Common myeloid progenitor, CD34-positive (primary cell): ENCODE data around the gene DOCK4.

ENCODE experiments used
- CTCF ChIA-PET: fragments of 350-600 bp; sonication (Branson Sonifier 250); formaldehyde crosslinking; loops from one replicate; lab custom pipeline; 2021; ENCODE audit warnings: antibody characterized with exemption; lab: Charles Lee
- POLR2A ChIA-PET: fragments of 350-600 bp; sonication (Branson Sonifier 250); formaldehyde crosslinking; loops from one replicate; lab custom pipeline; 2021; ENCODE audit warnings: antibody characterized with exemption; lab: Charles Lee
- DNase-seq, 3 donors: peaks; one replicate each; pipeline versions ENCODE4 v3.0.0 to v3.0.0-alpha.2; 2013
- H3K27ac ChIP-seq, 2 experiments: 1 replicate in 1 of 2; 2 replicates in 1 of 2; pipeline ENCODE4 v1.7.0; 2013; ENCODE audit warnings: inconsistent platforms in 2 of 2, low read length in 2 of 2, mild to moderate bottlenecking in 2 of 2, low read depth in 1 of 2, moderate library complexity in 1 of 2; ENCODE audit not compliant: severe bottlenecking in 2 of 2, insufficient read depth in 1 of 2, poor library complexity in 1 of 2
- H3K27me3 ChIP-seq, 5 experiments: replicated peaks in 2 of 5; 1 replicate in 3 of 5; 2 replicates in 2 of 5; pipeline versions ENCODE4 v1.6.1 to v1.7.0; 2013; ENCODE audit warnings: low read length in 4 of 5, mild to moderate bottlenecking in 2 of 5, moderate library complexity in 2 of 5, inconsistent platforms in 1 of 5; ENCODE audit not compliant: insufficient read depth in 5 of 5, control insufficient read depth in 4 of 5
- H3K36me3 ChIP-seq, 4 experiments: 1 replicate in 2 of 4; 2 replicates in 2 of 4; pipeline versions ENCODE4 v1.6.1 to v1.7.0; 2013; ENCODE audit warnings: low read length in 3 of 4, control low read depth in 1 of 4, mild to moderate bottlenecking in 1 of 4; ENCODE audit not compliant: control insufficient read depth in 4 of 4, insufficient read depth in 4 of 4
- H3K4me1 ChIP-seq, 4 experiments: 1 replicate in 3 of 4; 2 replicates in 1 of 4; pipeline versions ENCODE4 v1.6.1 to v1.7.1; 2013; ENCODE audit warnings: low read length in 3 of 4, mild to moderate bottlenecking in 3 of 4, control low read depth in 1 of 4, inconsistent platforms in 1 of 4, moderate library complexity in 1 of 4; ENCODE audit not compliant: control insufficient read depth in 4 of 4, insufficient read depth in 4 of 4; ENCODE audit errors: control extremely low read depth in 1 of 4
- H3K4me3 ChIP-seq, 7 experiments: 1 replicate in 4 of 7; 2 replicates in 3 of 7; pipeline versions ENCODE4 v1.5.1 to v1.7.0; 2013; ENCODE audit warnings: mild to moderate bottlenecking in 7 of 7, low read length in 6 of 7, moderate library complexity in 6 of 7, inconsistent platforms in 2 of 7, low read depth in 2 of 7, control low read depth in 1 of 7; ENCODE audit not compliant: insufficient read depth in 4 of 7, control insufficient read depth in 1 of 7; ENCODE audit errors: extremely low read depth in 1 of 7
- H3K9me3 ChIP-seq, 5 experiments: 1 replicate in 4 of 5; 2 replicates in 1 of 5; pipeline versions ENCODE4 v1.6.1 to v1.7.1; 2013; ENCODE audit warnings: low read length in 4 of 5, mild to moderate bottlenecking in 2 of 5, inconsistent platforms in 1 of 5, low read depth in 1 of 5, moderate library complexity in 1 of 5; ENCODE audit not compliant: control insufficient read depth in 4 of 5, insufficient read depth in 2 of 5; ENCODE audit errors: control extremely low read depth in 1 of 5
- WGBS: methylation state at CpG from one replicate; pipeline ENCODE4 v1.1.5; 2013; ENCODE audit not compliant: insufficient coverage; 5-methylcytosine and 5-hydroxymethylcytosine counted together

Gene DOCK4

DNA sequence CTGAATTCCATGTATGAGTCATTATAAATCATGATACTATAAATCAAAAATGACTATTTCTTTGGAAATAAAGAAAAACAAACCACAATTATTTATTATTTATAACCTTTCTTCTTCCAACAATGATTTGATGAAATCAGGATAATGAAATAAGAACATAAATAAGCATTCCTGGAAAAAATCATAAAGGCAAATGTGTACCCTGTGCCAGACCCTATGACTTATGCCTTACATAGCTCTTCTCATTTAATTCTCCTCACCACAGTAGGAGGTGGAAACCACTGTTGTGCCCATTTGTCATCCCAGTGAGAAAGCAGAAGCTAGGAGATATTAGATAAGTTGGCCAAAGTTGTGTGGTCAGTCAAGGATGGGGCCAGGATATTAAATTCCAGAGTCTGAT, 255.1 kb downstream of the DOCK4 start:
- Histone ChIP-seq H3K4me1 (no peaks in the 10 kb centered on the region), H3K36me3 (no peaks in the 10 kb centered on the region), H3K27me3 (no peaks in the 10 kb centered on the region), H3K4me3 (no peak overlapping the region), H3K27ac (no peak overlapping the region), H3K9me3 (no peaks in the 10 kb centered on the region)
- DNase-seq = no peak
- CTCF ChIA-PET = no interaction called here
- POLR2A ChIA-PET = no interaction called here

DNA sequence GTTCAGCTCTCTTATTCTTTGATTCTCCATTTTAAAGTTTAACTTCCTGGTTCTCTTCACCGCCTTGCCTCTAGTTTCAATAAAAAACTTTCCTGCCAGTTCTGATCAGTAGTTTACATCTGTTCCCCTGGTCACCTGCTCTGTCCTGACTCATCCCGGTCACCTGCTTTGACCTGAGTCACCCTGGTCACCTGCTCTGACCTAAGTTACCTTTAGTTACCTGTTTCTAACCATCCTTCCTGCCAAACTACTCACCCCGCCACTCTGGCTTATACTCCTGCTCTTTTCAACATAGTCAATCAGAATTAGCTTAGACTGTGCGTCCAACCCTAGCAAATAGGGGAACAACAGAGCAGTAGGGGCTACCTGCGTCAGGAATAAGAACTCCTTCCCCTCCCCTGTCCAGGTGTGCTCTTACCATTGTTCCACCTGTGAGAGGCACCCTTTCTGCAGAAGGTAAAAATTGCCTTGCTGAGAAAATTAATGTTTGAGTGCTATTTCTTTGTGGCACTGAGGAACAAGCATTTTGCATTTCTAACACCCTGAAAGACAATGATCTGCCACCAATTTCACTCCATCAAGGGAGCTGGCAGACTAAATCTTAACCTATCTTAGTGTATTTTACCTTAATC, 263.6 kb downstream of the DOCK4 start:
- 98% methylated on average over 5 of the region's 5 CpGs for WGBS
- H3K36me3 ChIP-seq = no peaks in the 10 kb centered on the region
- H3K27ac ChIP-seq = no peak overlapping the region
- no peaks in the 10 kb centered on the region for H3K4me1 ChIP-seq
- no peak overlapping the region for H3K4me3 ChIP-seq
- H3K27me3 ChIP-seq = no peaks in the 10 kb centered on the region
- DNase-seq = no peak
- CTCF ChIA-PET = no interaction called here
- POLR2A ChIA-PET = no interaction called here
- peaks cover 5 to 20% (median 12%) of the 10 kb centered on the region in 5 experiments for H3K9me3 ChIP-seq

GRCh38 chr7:111937163-111937562, 269.0 kb downstream of the DOCK4 start:
- no peaks in the 10 kb centered on the region for H3K4me1 ChIP-seq
- no peaks in the 10 kb centered on the region for H3K36me3 ChIP-seq
- WGBS = no CpG with 5 or more reads among the region's 1 CpG
- peaks cover 0 to 7% (median 2%) of the 10 kb centered on the region in 5 experiments for H3K9me3 ChIP-seq
- no peak overlapping the region for H3K4me3 ChIP-seq
- H3K27me3 ChIP-seq = no peaks in the 10 kb centered on the region
- no peak for DNase-seq
- ChIA-PET CTCF (no interaction called here), POLR2A (no interaction called here)
- no peak overlapping the region for H3K27ac ChIP-seq

GRCh38 chr7:111933609-111934008, 272.6 kb downstream of the DOCK4 start:
- Histone ChIP-seq H3K27me3 (no peaks in the 10 kb centered on the region), H3K36me3 (no peaks in the 10 kb centered on the region), H3K4me1 (no peaks in the 10 kb centered on the region), H3K9me3 (no peaks in the 10 kb centered on the region), H3K4me3 (no peak overlapping the region), H3K27ac (no peak overlapping the region)
- no CpG with 5 or more reads among the region's 4 CpGs for WGBS
- ChIA-PET CTCF (no interaction called here), POLR2A (no interaction called here)
- no peak for DNase-seq

GRCh38 chr7:111931958-111932357, 274.2 kb downstream of the DOCK4 start:
- no peaks in the 10 kb centered on the region for H3K9me3 ChIP-seq
- H3K27ac ChIP-seq = no peak overlapping the region
- ChIA-PET POLR2A (no interaction called here), CTCF (no interaction called here)
- H3K4me1 ChIP-seq = no peaks in the 10 kb centered on the region
- H3K4me3 ChIP-seq = no peak overlapping the region
- no peak for DNase-seq
- no CpG with 5 or more reads among the region's 1 CpG for WGBS
- no peaks in the 10 kb centered on the region for H3K27me3 ChIP-seq
- no peaks in the 10 kb centered on the region for H3K36me3 ChIP-seq

DNA sequence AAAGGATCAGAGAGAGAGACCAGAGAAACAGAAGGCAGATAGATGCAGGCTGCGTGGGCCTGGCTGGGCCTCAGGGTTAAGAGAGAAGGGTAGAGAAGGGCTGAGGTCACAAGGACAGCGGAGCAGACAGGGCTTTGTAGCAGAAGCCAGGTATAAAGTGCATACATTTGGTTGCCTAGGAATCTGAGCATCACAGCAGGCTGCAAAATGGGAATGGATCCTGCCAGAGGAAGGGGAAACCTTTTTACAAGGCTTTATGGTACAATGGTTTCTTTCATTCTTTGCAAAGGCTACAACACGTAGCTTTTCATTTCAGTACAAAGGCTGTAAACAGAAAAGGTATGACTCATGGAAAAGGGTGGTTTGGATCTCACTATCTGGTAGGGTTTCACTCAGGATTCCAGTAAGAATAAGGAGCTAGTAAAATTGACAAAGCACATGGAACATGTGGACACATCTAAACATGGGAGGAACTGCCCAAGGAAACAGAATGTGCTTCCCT, 275.1 kb downstream of the DOCK4 start:
- POLR2A ChIA-PET = no interaction called here
- no peaks in the 10 kb centered on the region for H3K9me3 ChIP-seq
- no peak overlapping the region for H3K4me3 ChIP-seq
- no peak overlapping the region for H3K27ac ChIP-seq
- no peaks in the 10 kb centered on the region for H3K36me3 ChIP-seq
- CTCF ChIA-PET = interaction anchor here (1.2 kb wide), 1 partner anchor 10 kb away, joined by 4 read pairs; no protein-coding TSS in a partner anchor
- no peaks in the 10 kb centered on the region for H3K27me3 ChIP-seq
- DNase-seq = no peak
- WGBS = 80% methylated on average over 2 of the region's 3 CpGs
- H3K4me1 ChIP-seq = no peaks in the 10 kb centered on the region

DNA sequence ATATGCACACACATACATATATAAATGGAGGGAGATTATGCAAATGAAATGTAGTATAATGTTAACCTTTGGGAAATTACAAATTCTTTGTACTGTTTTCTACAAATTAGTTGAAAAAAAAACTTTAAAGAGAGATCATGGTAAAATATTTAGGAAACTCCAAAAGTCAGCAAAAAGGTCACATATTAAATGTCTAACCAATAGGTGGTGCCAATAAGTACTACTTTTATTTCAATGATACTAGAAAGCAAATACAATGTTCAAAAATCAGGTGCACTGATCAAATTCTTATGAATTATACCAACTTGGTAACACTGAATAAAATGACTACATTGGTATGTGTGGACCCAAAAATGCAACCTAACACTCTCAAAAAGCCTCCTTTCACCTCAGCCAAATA, 276.9 kb downstream of the DOCK4 start:
- Histone ChIP-seq H3K9me3 (no peaks in the 10 kb centered on the region), H3K36me3 (no peaks in the 10 kb centered on the region), H3K27ac (no peak overlapping the region), H3K27me3 (no peaks in the 10 kb centered on the region), H3K4me1 (no peaks in the 10 kb centered on the region), H3K4me3 (no peak overlapping the region)
- peak in 1 of 3 donors; percentile 3 for DNase-seq
- ChIA-PET POLR2A (no interaction called here), CTCF (no interaction called here)
